ENCODE measurements around the gene EAF1. TPM values are rescaled to one million over a fixed set of nuclear protein-coding genes. Genes with fewer than 3 reads are reported as not detected.
A peak's percentile ranks its signal among the peaks of the same experiment; 100 is the strongest.

Gene EAF1
- total RNA-seq, 2 experiments from 2014 or later, result 21.6 to 23.8 TPM

DNA sequence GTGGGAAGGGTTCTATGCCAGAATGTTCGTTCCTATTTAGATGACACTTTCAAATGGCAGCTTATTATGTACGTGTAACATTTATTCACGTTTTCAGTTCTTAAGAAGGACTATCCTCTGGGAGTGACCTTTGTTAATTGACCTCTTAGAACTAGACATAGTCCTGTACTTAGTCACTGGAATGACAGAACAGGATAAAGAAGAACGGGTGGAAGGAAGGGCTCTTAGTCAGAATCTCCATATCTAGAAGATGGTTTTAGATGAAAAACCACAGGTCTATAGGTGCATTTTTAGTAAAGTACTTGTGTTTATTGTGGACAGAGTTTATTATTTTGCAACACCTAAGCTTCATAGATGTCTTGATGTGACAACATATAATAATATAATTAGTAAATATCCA, 6.5 kb upstream of the EAF1 start:
- no peaks in the 10 kb centered on the region for H3K9me3 ChIP-seq (ENCODE audit: low read length)
- CTCF ChIA-PET (ENCODE audit: unreplicated experiment), result no interaction called here
- BruUV-seq (replicated peaks), result no TSS peak
- POLR2A ChIA-PET, result no interaction called here
- H3K36me3 ChIP-seq (ENCODE audit: insufficient read depth, low read length), result peaks cover 72% of the 10 kb centered on the region
- no peak overlapping the region for H3K4me2 ChIP-seq (ENCODE audit: low read length)
- H3K9me2 ChIP-seq (ENCODE audit: insufficient read depth, low read length), result no peaks in the 10 kb centered on the region
- H4K20me1 ChIP-seq (ENCODE audit: insufficient read depth, low read length), result no peaks in the 10 kb centered on the region
- H2AFZ ChIP-seq (ENCODE audit: low read length), result no peak overlapping the region
- intact Hi-C loops (cut with micrococcal nuclease; ENCODE audit: unreplicated experiment), result no loop called here
- peaks cover 3% of the 10 kb centered on the region for H3K4me1 ChIP-seq (ENCODE audit: insufficient read depth, low read length, poor library complexity, severe bottlenecking)
- H3K79me2 ChIP-seq (ENCODE audit: insufficient read depth, low read depth, low read length), result peaks cover 8% of the 10 kb centered on the region; the same call in 1 of the 2 replicates
- no peak overlapping the region for H3K4me3 ChIP-seq (ENCODE audit: low read depth, low read length, poor library complexity, severe bottlenecking)
- H3K27ac ChIP-seq (ENCODE audit: low read depth, low read length, poor library complexity, severe bottlenecking), result no peak overlapping the region
- no peak for DNase-seq (ENCODE audit: low spot score)
- no peak for TF ChIP-seq EZH2phosphoT487 (IDR thresholded peaks at IDR 0.05; ENCODE audit: borderline replicate concordance, low read depth, low read length)
- TF ChIP-seq, protein P1, sequence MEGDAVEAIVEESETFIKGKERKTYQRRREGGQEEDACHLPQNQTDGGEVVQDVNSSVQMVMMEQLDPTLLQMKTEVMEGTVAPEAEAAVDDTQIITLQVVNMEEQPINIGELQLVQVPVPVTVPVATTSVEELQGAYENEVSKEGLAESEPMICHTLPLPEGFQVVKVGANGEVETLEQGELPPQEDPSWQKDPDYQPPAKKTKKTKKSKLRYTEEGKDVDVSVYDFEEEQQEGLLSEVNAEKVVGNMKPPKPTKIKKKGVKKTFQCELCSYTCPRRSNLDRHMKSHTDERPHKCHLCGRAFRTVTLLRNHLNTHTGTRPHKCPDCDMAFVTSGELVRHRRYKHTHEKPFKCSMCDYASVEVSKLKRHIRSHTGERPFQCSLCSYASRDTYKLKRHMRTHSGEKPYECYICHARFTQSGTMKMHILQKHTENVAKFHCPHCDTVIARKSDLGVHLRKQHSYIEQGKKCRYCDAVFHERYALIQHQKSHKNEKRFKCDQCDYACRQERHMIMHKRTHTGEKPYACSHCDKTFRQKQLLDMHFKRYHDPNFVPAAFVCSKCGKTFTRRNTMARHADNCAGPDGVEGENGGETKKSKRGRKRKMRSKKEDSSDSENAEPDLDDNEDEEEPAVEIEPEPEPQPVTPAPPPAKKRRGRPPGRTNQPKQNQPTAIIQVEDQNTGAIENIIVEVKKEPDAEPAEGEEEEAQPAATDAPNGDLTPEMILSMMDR (conservative IDR thresholded peaks at IDR 0.05; ENCODE audit: low read length), result no peak

DNA sequence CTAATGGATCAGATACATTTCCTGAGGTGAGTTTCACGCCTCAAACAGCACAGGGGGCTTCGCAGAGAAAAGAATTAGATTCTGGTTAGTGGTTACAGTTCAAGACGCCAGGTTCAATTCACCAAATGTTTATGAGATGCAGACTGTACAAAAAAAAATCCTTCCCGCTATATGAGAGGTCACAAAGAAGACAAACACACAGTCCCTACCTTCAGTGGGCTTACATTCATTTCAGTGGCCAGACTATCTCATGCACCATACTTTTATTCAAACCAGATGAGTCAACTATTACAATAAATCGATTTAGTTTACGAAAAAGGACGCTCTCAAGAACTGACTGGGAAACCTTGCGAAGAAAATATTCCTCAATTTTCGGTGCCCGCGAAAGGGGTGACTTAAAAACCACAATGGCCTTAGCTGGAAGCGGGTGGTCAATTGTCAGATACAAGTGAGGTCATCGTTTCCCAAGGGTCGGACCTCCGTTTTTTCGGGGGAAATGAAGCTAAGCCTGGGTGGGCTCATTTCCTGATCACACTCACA, 749 bp upstream of the EAF1 start:
- no peak for DNase-seq (ENCODE audit: low spot score)
- H3K4me3 ChIP-seq (ENCODE audit: low read depth, low read length, poor library complexity, severe bottlenecking), result peak overlapping the region; percentile 96
- peaks cover 23% of the 10 kb centered on the region for H3K4me1 ChIP-seq (ENCODE audit: insufficient read depth, low read length, poor library complexity, severe bottlenecking)
- H3K4me2 ChIP-seq (ENCODE audit: low read length), result peak overlapping the region; percentile 98
- H4K20me1 ChIP-seq (ENCODE audit: insufficient read depth, low read length), result peaks cover 14% of the 10 kb centered on the region; the same call in 1 of the 2 replicates
- peaks cover 56% of the 10 kb centered on the region for H3K79me2 ChIP-seq (ENCODE audit: insufficient read depth, low read depth, low read length)
- TSS peak; percentile 77 for BruUV-seq (replicated peaks)
- peaks cover 5% of the 10 kb centered on the region; the same call in 1 of the 2 replicates for H3K9me3 ChIP-seq (ENCODE audit: low read length)
- peak overlapping the region; percentile 85 for H2AFZ ChIP-seq (ENCODE audit: low read length)
- peaks cover 56% of the 10 kb centered on the region for H3K36me3 ChIP-seq (ENCODE audit: insufficient read depth, low read length)
- no peaks in the 10 kb centered on the region for H3K9me2 ChIP-seq (ENCODE audit: insufficient read depth, low read length)
- H3K27ac ChIP-seq (ENCODE audit: low read depth, low read length, poor library complexity, severe bottlenecking), result peak overlapping the region; percentile 60
- CTCF ChIA-PET (ENCODE audit: unreplicated experiment), result no interaction called here
- TF ChIP-seq EZH2phosphoT487 (IDR thresholded peaks at IDR 0.05; ENCODE audit: borderline replicate concordance, low read depth, low read length), result no peak
- TF ChIP-seq, protein P1 (conservative IDR thresholded peaks at IDR 0.05; ENCODE audit: low read length), result no peak; the same call in 1 of the 2 replicates
- POLR2A ChIA-PET, result interaction anchor here (0.6 to 1.4 kb wide), 2 partner anchors 22 to 66 kb away, joined by 3 read pairs; no protein-coding TSS in a partner anchor
- intact Hi-C loops (cut with micrococcal nuclease; ENCODE audit: unreplicated experiment), result loop anchor here (2.0 kb wide), 1 partner anchor 174 kb away; the partner anchor contains the start of genes BTD and HACL1

DNA sequence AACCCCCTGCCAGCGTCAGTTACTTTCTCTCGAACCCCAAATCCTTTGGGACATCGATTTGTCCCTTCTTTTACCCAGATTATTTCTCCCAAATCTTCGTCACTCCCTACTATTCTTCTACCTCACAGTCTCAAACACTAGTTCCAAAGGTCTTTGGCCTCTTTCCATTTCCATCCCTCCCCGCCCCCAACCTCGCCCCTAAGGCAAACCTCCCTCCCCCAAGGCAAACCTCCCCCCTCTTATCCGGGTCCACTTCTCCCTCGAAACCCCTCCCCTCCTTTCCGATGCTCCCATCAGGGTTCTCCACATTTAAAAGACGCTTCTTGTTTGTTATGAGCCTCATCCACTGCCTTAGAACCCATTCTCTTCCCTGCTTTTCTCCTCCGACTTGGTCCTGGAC, 583 bp downstream of the EAF1 start:
- intact Hi-C loops (cut with micrococcal nuclease; ENCODE audit: unreplicated experiment), result loop anchor here (2.0 kb wide), 1 partner anchor 173 kb away; the partner anchor contains the start of genes BTD and HACL1
- Histone ChIP-seq H3K9me3 (ENCODE audit: low read length) (peaks cover 5% of the 10 kb centered on the region; the same call in 1 of the 2 replicates), H3K9me2 (ENCODE audit: insufficient read depth, low read length) (no peaks in the 10 kb centered on the region), H4K20me1 (ENCODE audit: insufficient read depth, low read length) (peaks cover 14% of the 10 kb centered on the region; the same call in 1 of the 2 replicates), H3K4me1 (ENCODE audit: insufficient read depth, low read length, poor library complexity, severe bottlenecking) (peaks cover 23% of the 10 kb centered on the region), H3K79me2 (ENCODE audit: insufficient read depth, low read depth, low read length) (peaks cover 61% of the 10 kb centered on the region), H3K4me2 (ENCODE audit: low read length) (peak overlapping the region; percentile 98), H3K27ac (ENCODE audit: low read depth, low read length, poor library complexity, severe bottlenecking) (peak overlapping the region; percentile 60), H2AFZ (ENCODE audit: low read length) (peak overlapping the region; percentile 85), H3K4me3 (ENCODE audit: low read depth, low read length, poor library complexity, severe bottlenecking) (peak overlapping the region; percentile 96), H3K36me3 (ENCODE audit: insufficient read depth, low read length) (peaks cover 57% of the 10 kb centered on the region)
- CTCF ChIA-PET (ENCODE audit: unreplicated experiment), result no interaction called here
- no peak for TF ChIP-seq EZH2phosphoT487 (IDR thresholded peaks at IDR 0.05; ENCODE audit: borderline replicate concordance, low read depth, low read length)
- TF ChIP-seq, protein P1 (conservative IDR thresholded peaks at IDR 0.05; ENCODE audit: low read length), result no peak
- no TSS peak for BruUV-seq (replicated peaks)
- POLR2A ChIA-PET, result interaction anchor here (0.5 kb wide), 1 partner anchor 179 kb away, joined by 3 read pairs; no protein-coding TSS in a partner anchor
- no peak for DNase-seq (ENCODE audit: low spot score)

All from OCI-LY7 (cell line).